Activated CD8-positive, alpha-beta T cell treated with anti-CD3 and anti-CD28 coated beads, Interleukin-2, amount 10 ng/mL, durations not matched to agents 7 days and 5 days (primary cell): ENCODE data around the gene SALL2. TPM values are rescaled to one million over a fixed set of nuclear protein-coding genes. Genes with fewer than 3 reads are reported as not detected.

Experiments
- ATAC-seq: fragments of 150-1000 bp; cut with Tn5 transposase; one replicate; pipeline ENCODE4 v1.10.0; 2021; ENCODE audit warnings: moderate library complexity
- CTCF ChIA-PET: fragments of 350-600 bp; sonication (Branson Sonifier 250); formaldehyde crosslinking; loops from one replicate; lab custom pipeline; 2021; ENCODE audit warnings: antibody characterized with exemption; lab: Charles Lee
- POLR2A ChIA-PET: fragments of 350-600 bp; sonication (Branson Sonifier 250); formaldehyde crosslinking; loops from one replicate; lab custom pipeline; 2021; ENCODE audit warnings: antibody characterized with exemption; lab: Charles Lee
- DNase-seq: peaks from one replicate; pipeline ENCODE4 v3.0.0-alpha.2; 2020
- H3K27ac Mint-ChIP-seq: one replicate; pipeline ENCODE4 v1.8.0; 2021; ENCODE audit warnings: mild to moderate bottlenecking, mixed read lengths
- H3K27me3 Mint-ChIP-seq: one replicate; pipeline ENCODE4 v1.8.0; 2021; ENCODE audit warnings: low read depth, mixed read lengths
- H3K36me3 Mint-ChIP-seq: one replicate; pipeline ENCODE4 v1.8.0; 2021; ENCODE audit warnings: low read depth, mixed read lengths
- H3K4me1 Mint-ChIP-seq: one replicate; pipeline ENCODE4 v1.8.0; 2021; ENCODE audit warnings: low read depth, mixed read lengths
- H3K4me3 Mint-ChIP-seq: one replicate; pipeline ENCODE4 v1.8.0; 2021; ENCODE audit warnings: mild to moderate bottlenecking, mixed read lengths
- H3K9me3 Mint-ChIP-seq: one replicate; pipeline ENCODE4 v1.8.0; 2022; ENCODE audit warnings: mixed read lengths; ENCODE audit not compliant: insufficient read depth
- total RNA-seq, 2 experiments: library from RNA; stranded (reverse); gene quantifications; one replicate each; pipeline ENCODE4 v1.2.3, GENCODE V29; 2021

Gene SALL2
- total RNA-seq, 2 experiments from 2014 or later, result 1.9 to 2.0 TPM

- H3K36me3 Mint-ChIP-seq, result peaks cover 23% of the 10 kb centered on the region
- no peaks in the 10 kb centered on the region for H3K9me3 Mint-ChIP-seq
- no peaks in the 10 kb centered on the region for H3K27me3 Mint-ChIP-seq
- H3K4me1 Mint-ChIP-seq, result peaks cover 31% of the 10 kb centered on the region
- peak within 1 kb of the TSS; percentile 99 for H3K27ac Mint-ChIP-seq
- CTCF ChIA-PET, result interaction anchor here (0.7 to 4.7 kb wide), 21 partner anchors 9 to 94 kb away, joined by 3 to 57 read pairs (median 4); partner anchors contain the start of genes CHD8, METTL3 and SALL2
- H3K4me3 Mint-ChIP-seq, result peak within 1 kb of the TSS; percentile 98
- POLR2A ChIA-PET, result interaction anchor here (0.9 to 2.5 kb wide), 7 partner anchors 18 to 212 kb away, joined by 3 to 20 read pairs (median 4); partner anchors contain the start of genes CHD8 and METTL3
- ATAC-seq, result peak; percentile 99
- DNase-seq, result peak; percentile 97
Measured at GRCh38 chr14:21476925-21477681, 49.0 kb downstream of the SALL2 start, which contains the start of the genes RAB2B and TOX4. Gene RAB2B, minus strand, starts transcription at chr14:21476959. Its CDS starts 87 bp downstream, at chr14:21476872. Gene TOX4, plus strand, starts transcription at chr14:21477195. Its CDS starts 84 bp downstream, at chr14:21477279.

GRCh38 chr14:21476523-21476924 lies 49.6 kb downstream of the SALL2 start:
- POLR2A ChIA-PET, result interaction anchor here (0.6 to 2.5 kb wide), 6 partner anchors 19 to 1844 kb away, joined by 3 to 20 read pairs (median 4); partner anchors contain the start of genes CHD8 and METTL3
- Mint-ChIP-seq H3K36me3 (peaks cover 23% of the 10 kb centered on the region), H3K27me3 (no peaks in the 10 kb centered on the region), H3K4me3 (peak overlapping the region; percentile 98), H3K9me3 (no peaks in the 10 kb centered on the region), H3K27ac (peak overlapping the region; percentile 99), H3K4me1 (peaks cover 31% of the 10 kb centered on the region)
- DNase-seq (no peak), ATAC-seq (no peak)
- CTCF ChIA-PET, result interaction anchor here (0.6 to 4.7 kb wide), 10 partner anchors 10 to 94 kb away, joined by 3 to 57 read pairs (median 10); partner anchors contain the start of genes CHD8 and METTL3

GRCh38 chr14:21475767-21476522 lies 50.2 kb downstream of the SALL2 start:
- ATAC-seq (no peak), DNase-seq (no peak)
- peak overlapping the region; percentile 99 for H3K27ac Mint-ChIP-seq
- H3K4me1 Mint-ChIP-seq, result peaks cover 31% of the 10 kb centered on the region
- H3K36me3 Mint-ChIP-seq, result peaks cover 19% of the 10 kb centered on the region
- H3K27me3 Mint-ChIP-seq, result no peaks in the 10 kb centered on the region
- ChIA-PET CTCF (interaction anchor here (0.6 to 4.7 kb wide), 10 partner anchors 10 to 93 kb away, joined by 3 to 57 read pairs (median 10); partner anchors contain the start of genes CHD8 and METTL3), POLR2A (interaction anchor here (0.6 to 2.5 kb wide), 6 partner anchors 19 to 1845 kb away, joined by 3 to 20 read pairs (median 4); partner anchors contain the start of genes CHD8 and METTL3)
- peak overlapping the region; percentile 98 for H3K4me3 Mint-ChIP-seq
- no peaks in the 10 kb centered on the region for H3K9me3 Mint-ChIP-seq

Other genes starting within 250 kb of the SALL2 start
- not detected for gene RPGRIP1, start 246.3 kb downstream of the SALL2 start, total RNA-seq
- 100 to 1,000 TPM; 136 to 138 TPM for gene SUPT16H, start 142.3 kb downstream of the SALL2 start, total RNA-seq
- 100 to 1,000 TPM; 116 to 119 TPM for gene CHD8, start 70.2 kb downstream of the SALL2 start, total RNA-seq
- 10 to 100 TPM; 20.7 to 22.1 TPM for gene RAB2B, start 49.4 kb downstream of the SALL2 start, total RNA-seq
- gene TOX4, start 49.2 kb downstream of the SALL2 start, total RNA-seq, result 10 to 100 TPM; 66.2 to 71.1 TPM
- gene METTL3, start 15.0 kb downstream of the SALL2 start, total RNA-seq, result 10 to 100 TPM; 68.3 to 70.8 TPM
- not detected for gene OR10G3, start 53.7 kb upstream of the SALL2 start, total RNA-seq
- not detected for gene OR10G2, start 108.6 kb upstream of the SALL2 start, total RNA-seq
- gene OR4E2, start 127.5 kb upstream of the SALL2 start, total RNA-seq, result not detected
- gene OR4E1, start 147.5 kb upstream of the SALL2 start, total RNA-seq, result under 1 TPM in 1 of 2 experiments, not detected in 1; 0.05 TPM